ENCODE measurements around the gene PEX26.

DNA sequence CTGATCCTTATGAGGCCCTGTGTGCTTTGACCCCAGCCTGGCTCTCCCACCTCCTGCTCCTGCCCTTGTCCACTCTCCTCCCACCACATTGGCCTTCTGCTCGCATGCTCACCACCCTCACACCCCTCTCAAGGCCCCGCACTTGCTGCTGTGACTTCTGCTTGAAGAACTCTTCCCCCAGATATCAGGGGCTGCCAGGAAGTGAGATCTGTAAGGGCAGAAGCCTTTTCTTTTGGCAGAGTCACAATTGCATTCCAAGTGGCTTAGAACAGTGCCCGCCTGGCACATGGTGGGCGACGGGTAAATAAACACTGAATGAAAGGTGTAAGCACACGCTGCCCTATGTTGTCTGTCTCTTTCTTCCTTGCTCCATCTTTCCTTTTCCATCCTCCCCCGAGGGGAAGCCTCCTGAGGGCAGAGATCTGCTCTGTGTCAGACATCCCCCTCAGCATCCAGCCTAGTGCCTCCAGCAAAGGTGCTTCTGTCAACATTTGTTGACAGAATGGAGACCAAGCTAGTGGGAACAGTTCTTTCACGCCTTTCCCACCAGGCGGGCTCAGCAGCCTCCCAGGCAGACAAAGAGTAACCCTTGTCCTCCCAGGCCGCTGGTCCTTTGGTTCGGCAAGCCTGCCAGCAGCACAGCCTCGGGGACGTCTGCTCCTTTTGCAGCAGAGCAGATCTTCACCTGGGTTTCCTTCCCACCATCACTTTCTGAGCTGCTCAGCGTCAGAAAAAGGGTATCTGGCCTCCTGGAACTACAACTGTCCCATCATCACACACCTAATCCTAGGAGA lies 10.0 kb upstream of the PEX26 start:
- TF ChIP-seq, protein P1, sequence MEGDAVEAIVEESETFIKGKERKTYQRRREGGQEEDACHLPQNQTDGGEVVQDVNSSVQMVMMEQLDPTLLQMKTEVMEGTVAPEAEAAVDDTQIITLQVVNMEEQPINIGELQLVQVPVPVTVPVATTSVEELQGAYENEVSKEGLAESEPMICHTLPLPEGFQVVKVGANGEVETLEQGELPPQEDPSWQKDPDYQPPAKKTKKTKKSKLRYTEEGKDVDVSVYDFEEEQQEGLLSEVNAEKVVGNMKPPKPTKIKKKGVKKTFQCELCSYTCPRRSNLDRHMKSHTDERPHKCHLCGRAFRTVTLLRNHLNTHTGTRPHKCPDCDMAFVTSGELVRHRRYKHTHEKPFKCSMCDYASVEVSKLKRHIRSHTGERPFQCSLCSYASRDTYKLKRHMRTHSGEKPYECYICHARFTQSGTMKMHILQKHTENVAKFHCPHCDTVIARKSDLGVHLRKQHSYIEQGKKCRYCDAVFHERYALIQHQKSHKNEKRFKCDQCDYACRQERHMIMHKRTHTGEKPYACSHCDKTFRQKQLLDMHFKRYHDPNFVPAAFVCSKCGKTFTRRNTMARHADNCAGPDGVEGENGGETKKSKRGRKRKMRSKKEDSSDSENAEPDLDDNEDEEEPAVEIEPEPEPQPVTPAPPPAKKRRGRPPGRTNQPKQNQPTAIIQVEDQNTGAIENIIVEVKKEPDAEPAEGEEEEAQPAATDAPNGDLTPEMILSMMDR (IDR thresholded peaks at IDR 0.05; ENCODE audit: extremely low read depth in 1 of 2, insufficient read depth in 1 of 2, low read depth in 1 of 2, low read length in 2 of 2), result no peak
- TF ChIP-seq POLR2A (IDR thresholded peaks at IDR 0.05; ENCODE audit: low read depth, low read length) (no peak), EZH2 (IDR thresholded peaks at IDR 0.05; ENCODE audit: borderline replicate concordance, low read depth, low read length, severe bottlenecking) (no peak), POLR2AphosphoS5 (IDR thresholded peaks at IDR 0.05; ENCODE audit: insufficient read depth, low read depth, low read length) (no peak), MYC (IDR thresholded peaks at IDR 0.05; ENCODE audit: low read depth, low read length) (no peak)
- TF ChIP-seq, protein P2, sequence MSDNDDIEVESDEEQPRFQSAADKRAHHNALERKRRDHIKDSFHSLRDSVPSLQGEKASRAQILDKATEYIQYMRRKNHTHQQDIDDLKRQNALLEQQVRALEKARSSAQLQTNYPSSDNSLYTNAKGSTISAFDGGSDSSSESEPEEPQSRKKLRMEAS (IDR thresholded peaks at IDR 0.05; ENCODE audit: insufficient read depth, insufficient read length), result no peak

Measured in endothelial cell of umbilical vein (primary cell).